ENCODE data around the gene BZW1.

DNA sequence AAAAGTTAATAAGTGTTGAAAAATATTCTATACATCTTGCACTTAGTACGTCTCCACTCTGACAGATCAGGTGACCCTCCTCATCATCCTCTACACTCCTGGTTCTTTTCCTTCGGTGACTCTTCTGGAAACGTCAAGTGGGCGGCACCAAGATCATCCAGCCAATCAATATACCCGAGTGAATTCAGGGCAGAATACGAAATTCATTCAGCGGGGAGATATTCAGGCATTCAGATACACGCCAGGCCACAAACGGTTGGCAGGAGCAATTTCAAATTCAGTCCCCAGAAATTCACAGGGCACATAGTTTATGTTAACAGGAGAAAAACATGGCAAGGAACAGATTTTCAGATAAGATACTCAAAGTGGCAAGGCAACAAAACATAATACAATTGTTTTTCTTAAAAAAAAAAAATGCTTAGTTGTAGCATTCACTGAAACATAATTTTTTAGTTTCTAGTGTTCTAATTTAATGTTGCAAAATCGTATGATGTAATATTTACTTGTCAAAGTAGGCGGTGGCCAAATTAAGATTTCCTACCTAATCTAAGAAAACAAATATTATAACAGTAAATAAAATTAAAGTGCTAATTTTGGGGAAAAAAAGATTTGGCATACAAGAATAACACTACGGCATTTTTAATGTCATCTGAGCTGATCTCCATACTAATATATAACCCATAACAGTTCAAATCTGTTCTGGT, 48.5 kb downstream of the BZW1 start:
- TF ChIP-seq TAF1 (IDR thresholded peaks at IDR 0.05; ENCODE audit: low read depth, low read length) (no peak), POLR2A (IDR thresholded peaks at IDR 0.05; ENCODE audit: low read depth, low read length) (no peak), POLR2AphosphoS5 (IDR thresholded peaks at IDR 0.05; ENCODE audit: low read depth, low read length) (no peak), PAX5 (IDR thresholded peaks at IDR 0.05; ENCODE audit: insufficient read depth, low read length, severe bottlenecking) (no peak), SPI1 (IDR thresholded peaks at IDR 0.05; ENCODE audit: low read depth, low read length) (no peak)

Measured in GM12891 (cell line).